GM12865 (cell line): ENCODE measurements around the gene KLHL17.

ENCODE experiments used
- DNase-seq: peaks from one replicate; pipeline ENCODE4 v3.0.0; 2010; ENCODE audit warnings: low read depth
- H3K4me3 ChIP-seq: 2 replicates; pipeline ENCODE4 v1.5.1; 2011; ENCODE audit warnings: mild to moderate bottlenecking, low read depth, low read length, control low read depth
- CTCF ChIP-seq: IDR thresholded peaks from 2 replicates; pipeline ENCODE4 v1.5.1; 2011; ENCODE audit warnings: low read length, control low read depth, low read depth, inconsistent platforms; ENCODE audit not compliant: insufficient read depth; ENCODE audit errors: missing control alignments

The KLHL17 gene

DNA sequence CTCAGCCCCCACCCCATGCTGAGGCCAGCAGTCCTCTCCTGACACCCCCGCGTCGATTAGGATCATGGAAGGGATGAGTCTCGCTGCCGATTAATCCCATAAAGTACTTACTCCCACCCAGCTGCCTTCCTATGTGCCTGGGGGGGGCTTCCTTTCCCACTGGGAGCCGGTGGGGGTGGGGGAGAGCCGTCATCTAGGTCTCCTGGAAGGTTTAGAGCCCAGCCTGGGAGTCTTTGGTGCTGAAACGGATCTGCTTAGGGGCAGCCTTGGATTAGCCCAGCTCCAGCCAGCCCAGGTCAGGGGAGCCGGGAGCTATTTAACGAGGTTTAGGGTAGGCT lies 26.8 kb upstream of the KLHL17 start:
- TF ChIP-seq CTCF, result no peak
- no peak for DNase-seq
- no peak overlapping the region for H3K4me3 ChIP-seq

DNA sequence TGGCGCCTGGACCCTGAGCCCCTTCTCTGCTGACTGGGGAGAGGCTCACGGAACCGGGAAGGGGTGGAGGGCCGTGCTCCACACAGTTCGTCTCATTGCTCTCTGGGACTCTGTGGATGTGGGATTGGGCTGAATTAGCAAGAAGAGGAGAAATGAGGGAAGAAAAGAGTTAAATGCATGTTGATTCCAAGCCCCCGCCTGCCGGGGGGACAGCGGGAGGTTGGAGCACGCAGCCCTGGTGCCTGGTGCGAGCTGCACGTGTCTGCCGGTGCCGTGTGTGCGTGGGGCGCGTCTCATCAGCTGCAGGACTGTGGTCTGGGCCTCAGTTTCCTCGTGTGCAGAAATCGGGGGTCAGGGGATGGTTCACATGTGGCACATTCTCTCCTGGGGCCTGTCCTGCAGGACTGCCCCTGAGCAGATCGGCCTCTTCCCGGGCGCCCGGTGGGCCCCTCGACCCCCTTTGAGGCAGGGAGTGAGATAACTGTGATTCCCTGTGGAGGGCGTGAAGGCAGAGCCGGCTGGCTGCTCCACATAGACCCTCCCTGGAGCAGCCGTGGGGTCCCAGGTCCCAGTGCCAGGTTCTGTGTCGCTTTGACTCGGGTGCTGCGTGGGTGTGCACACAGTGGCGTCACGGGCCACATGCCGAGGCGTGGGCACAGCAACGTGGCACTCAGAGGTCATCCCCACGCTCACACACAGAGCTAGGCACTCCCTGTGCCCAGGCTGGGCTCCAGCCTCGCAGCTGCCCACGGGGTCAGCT lies 25.2 kb upstream of the KLHL17 start:
- DNase-seq, result no peak
- no peak overlapping the region for H3K4me3 ChIP-seq
- no peak for TF ChIP-seq CTCF

- no peak for TF ChIP-seq CTCF
- no peak overlapping the region for H3K4me3 ChIP-seq
- DNase-seq, result no peak
These were observed 24.6 kb upstream of the KLHL17 start for GRCh38 chr1:935751-936231.

DNA sequence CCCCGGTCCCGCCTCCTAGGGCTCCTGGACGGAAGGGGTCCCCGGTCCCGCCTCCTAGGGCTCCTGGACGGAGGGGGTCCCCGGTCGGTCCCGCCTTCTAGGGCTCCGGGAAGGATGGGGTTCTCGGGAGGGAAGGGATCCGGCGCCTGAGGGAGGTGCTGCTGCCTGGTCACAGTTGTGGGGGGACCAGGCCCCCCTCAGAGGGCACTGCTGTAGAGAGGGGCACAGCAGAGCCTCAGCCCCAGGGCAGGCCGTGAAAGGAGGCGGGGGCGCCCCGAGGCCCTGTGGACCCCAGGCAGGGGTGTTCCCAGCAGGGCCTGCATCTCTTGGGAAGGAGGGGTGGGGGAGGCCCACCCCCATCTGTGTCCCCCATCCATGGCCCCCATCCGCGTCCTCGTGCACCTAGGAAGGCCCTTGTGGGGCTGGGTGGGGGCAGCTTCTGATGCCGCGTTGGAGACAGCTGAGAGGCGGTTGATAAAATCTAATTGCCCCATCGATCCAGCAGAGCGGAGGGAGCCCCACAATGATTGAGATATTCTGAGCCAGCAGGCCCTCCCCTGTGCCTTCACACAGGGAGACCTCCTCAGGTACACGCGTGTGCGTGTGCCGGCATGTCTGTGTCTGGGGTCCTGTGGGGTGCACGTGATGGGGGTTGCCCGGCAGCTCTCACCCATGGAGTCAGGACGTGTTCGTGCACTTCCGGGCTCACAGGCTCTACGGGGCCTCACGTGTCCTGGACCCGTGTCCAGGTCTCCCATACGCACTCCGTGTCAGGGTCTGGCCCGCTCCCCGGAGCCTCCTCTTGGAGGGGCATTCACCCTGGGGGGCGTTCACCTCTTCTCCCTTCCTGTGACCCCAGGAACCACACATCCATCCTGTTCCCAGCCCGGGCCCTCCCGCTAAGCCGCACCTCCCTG lies 23.8 kb upstream of the KLHL17 start:
- TF ChIP-seq CTCF, result no peak
- no peak overlapping the region for H3K4me3 ChIP-seq

DNA sequence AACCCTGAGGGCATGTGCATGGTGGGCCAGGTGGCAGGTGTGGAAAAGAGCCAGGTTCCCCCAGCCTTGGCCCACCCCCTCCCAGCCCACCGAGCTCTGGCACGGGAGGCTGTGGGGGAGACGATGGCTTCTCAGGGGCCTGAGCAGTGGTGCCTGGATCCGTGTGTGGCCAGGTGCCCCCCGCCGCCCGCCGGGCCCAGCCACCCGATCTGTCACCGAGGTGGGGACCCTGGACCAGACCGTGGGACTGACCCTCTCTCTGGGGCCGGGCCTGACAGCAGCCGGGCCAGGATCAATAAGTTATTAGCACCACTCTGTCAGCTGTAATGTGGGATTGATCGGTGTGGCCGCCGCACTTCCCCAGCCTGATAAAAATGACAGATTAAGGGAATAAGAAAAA lies 22.9 kb upstream of the KLHL17 start:
- no peak for DNase-seq
- no peak overlapping the region for H3K4me3 ChIP-seq
- TF ChIP-seq CTCF, result no peak

More for the DNA sequence above, 23.8 kb upstream of the KLHL17 start:
- no peak for DNase-seq

DNA sequence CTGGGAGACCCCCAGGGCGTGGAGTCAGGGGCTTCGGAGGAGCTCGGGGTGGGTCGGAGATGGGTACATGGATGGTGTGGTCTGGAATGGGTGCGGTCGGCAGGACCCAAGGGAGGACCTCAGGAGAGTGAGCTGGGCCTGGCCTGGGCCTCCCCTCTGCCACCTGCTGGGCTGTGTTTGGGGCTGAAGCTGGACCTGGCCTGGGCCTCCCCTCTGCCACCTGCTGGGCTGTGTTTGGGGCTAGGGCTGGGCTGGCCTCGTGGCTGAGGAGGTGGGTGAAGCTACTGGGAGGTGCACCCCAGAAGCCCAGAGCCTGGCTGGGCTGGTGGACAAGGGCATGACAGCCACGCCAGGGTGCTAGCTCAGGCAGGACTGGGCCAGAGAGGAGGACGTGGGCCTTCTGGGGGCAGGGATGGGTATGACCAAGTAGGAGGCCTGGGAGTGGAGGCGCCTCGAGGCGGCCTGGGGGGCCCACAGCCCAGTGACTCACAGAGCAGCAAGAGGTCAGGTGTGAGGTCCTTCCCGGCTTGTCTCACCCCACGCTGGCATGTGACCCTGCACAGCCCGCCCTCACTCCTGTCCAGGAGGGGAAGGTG lies 22.2 kb upstream of the KLHL17 start:
- H3K4me3 ChIP-seq, result no peak overlapping the region
- DNase-seq, result no peak
- peak; percentile 36 for TF ChIP-seq CTCF
